SK-N-SH (cell line): ENCODE data around the gene ATP1A1.

ENCODE experiments used
- EP300 ChIP-seq, 2 experiments: IDR thresholded peaks; 2 replicates each; pipeline versions ENCODE4 v1.4.0 to v1.6.1; 2012; ENCODE audit warnings: borderline replicate concordance in 1 of 2, low read depth in 1 of 2, low read length in 1 of 2
- FOXJ3 ChIP-seq: sonication (generic); formaldehyde crosslinking; IDR thresholded peaks from 2 replicates; pipeline ENCODE4 v1.5.1; 2020; ENCODE audit warnings: mild to moderate bottlenecking, missing genetic modification reagents
- FOXM1 ChIP-seq: IDR thresholded peaks from 2 replicates; pipeline ENCODE4 v1.4.0; 2012; ENCODE audit warnings: low read depth, mild to moderate bottlenecking
- SMC3 ChIP-seq: IDR thresholded peaks from 2 replicates; pipeline ENCODE4 v1.6.1; 2012; ENCODE audit warnings: low read depth, low read length, improper control_type of control experiment
- YY1 ChIP-seq: IDR thresholded peaks from 2 replicates; pipeline ENCODE4 v1.4.0; 2012; ENCODE audit warnings: low read depth, mild to moderate bottlenecking
- TF ChIP-seq, protein P1 (sequence below): fragments of 150-350 bp; IDR thresholded peaks from 2 replicates; pipeline ENCODE4 v1.6.1; 2017; ENCODE audit warnings: antibody characterized with exemption, low read length, low read depth, borderline replicate concordance
- TF ChIP-seq, protein P2 (sequence below): fragments of 200-600 bp; sonication (generic); IDR thresholded peaks from 2 replicates; pipeline ENCODE4 v1.6.1; 2017; ENCODE audit warnings: antibody characterized with exemption, mild to moderate bottlenecking, moderate library complexity

DNA sequence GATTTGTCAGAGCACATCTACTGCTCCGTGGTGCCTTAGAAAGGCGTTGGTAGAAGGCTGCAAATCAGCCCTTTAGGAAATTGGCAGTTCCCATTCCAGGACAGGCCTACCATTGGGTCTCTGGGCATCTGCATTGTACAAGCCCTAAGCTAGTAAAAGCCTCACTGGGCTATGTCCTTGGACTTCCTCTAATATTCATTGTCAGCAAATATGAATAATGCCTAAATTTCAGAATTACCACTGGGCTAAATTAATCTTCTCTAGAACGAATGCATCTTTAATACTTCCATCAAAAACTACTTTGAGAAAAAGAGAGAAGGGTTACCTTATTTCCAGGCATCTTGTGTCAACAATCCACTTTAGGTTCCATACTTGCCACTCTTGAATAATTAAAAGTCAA is 41.5 kb upstream of the ATP1A1 start:
- TF ChIP-seq EP300 (IDR thresholded peaks at IDR 0.05; ENCODE audit: borderline replicate concordance in 1 of 2, low read depth in 1 of 2, low read length in 1 of 2) = no peak
- TF ChIP-seq, protein P1, sequence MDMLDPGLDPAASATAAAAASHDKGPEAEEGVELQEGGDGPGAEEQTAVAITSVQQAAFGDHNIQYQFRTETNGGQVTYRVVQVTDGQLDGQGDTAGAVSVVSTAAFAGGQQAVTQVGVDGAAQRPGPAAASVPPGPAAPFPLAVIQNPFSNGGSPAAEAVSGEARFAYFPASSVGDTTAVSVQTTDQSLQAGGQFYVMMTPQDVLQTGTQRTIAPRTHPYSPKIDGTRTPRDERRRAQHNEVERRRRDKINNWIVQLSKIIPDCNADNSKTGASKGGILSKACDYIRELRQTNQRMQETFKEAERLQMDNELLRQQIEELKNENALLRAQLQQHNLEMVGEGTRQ = no peak
- TF ChIP-seq FOXJ3 (CRISPR knock-in tag) = no peak
- no peak for TF ChIP-seq YY1
- TF ChIP-seq, protein P2, sequence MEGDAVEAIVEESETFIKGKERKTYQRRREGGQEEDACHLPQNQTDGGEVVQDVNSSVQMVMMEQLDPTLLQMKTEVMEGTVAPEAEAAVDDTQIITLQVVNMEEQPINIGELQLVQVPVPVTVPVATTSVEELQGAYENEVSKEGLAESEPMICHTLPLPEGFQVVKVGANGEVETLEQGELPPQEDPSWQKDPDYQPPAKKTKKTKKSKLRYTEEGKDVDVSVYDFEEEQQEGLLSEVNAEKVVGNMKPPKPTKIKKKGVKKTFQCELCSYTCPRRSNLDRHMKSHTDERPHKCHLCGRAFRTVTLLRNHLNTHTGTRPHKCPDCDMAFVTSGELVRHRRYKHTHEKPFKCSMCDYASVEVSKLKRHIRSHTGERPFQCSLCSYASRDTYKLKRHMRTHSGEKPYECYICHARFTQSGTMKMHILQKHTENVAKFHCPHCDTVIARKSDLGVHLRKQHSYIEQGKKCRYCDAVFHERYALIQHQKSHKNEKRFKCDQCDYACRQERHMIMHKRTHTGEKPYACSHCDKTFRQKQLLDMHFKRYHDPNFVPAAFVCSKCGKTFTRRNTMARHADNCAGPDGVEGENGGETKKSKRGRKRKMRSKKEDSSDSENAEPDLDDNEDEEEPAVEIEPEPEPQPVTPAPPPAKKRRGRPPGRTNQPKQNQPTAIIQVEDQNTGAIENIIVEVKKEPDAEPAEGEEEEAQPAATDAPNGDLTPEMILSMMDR = no peak
- no peak for TF ChIP-seq SMC3
- TF ChIP-seq FOXM1 = no peak
